AG10803 (cell line): ENCODE results near the gene ROR2.

ENCODE experiments used
- DNase-seq: peaks from one replicate; pipeline ENCODE4 v3.0.0; 2010; ENCODE audit warnings: low read depth
- H3K4me3 ChIP-seq: 2 replicates; pipeline ENCODE4 v1.5.1; 2011; ENCODE audit warnings: mild to moderate bottlenecking, low read length, control low read depth
- CTCF ChIP-seq: conservative IDR thresholded peaks from 2 replicates; pipeline ENCODE4 v1.5.1; 2011; ENCODE audit warnings: mild to moderate bottlenecking, low read length, control low read depth, inconsistent platforms

Gene ROR2

GRCh38 chr9:91681461-91682305 is 268.3 kb downstream of the ROR2 start:
- DNase-seq: peak; percentile 71
- peak overlapping the region; percentile 29; the same call in 1 of the 2 replicates for H3K4me3 ChIP-seq
- TF ChIP-seq CTCF: peak; percentile 93

GRCh38 chr9:91680998-91681397 is 269.0 kb downstream of the ROR2 start:
- no peak for DNase-seq
- H3K4me3 ChIP-seq: no peak overlapping the region
- no peak for TF ChIP-seq CTCF

GRCh38 chr9:91680106-91680505 is 269.9 kb downstream of the ROR2 start:
- H3K4me3 ChIP-seq: no peak overlapping the region
- DNase-seq: no peak
- no peak for TF ChIP-seq CTCF

GRCh38 chr9:91678807-91679580 is 271.0 kb downstream of the ROR2 start:
- H3K4me3 ChIP-seq: no peak overlapping the region
- no peak for DNase-seq
- TF ChIP-seq CTCF: no peak

GRCh38 chr9:91677822-91678436 is 272.1 kb downstream of the ROR2 start:
- DNase-seq: no peak
- no peak overlapping the region for H3K4me3 ChIP-seq
- TF ChIP-seq CTCF: no peak

- no peak overlapping the region for H3K4me3 ChIP-seq
- DNase-seq: peak; percentile 75
- TF ChIP-seq CTCF: no peak
These were observed 272.7 kb downstream of the ROR2 start for GRCh38 chr9:91677331-91677730.
